Neural crest cell (in vitro differentiated cells): ENCODE data around the gene ENTREP1. TPM values are rescaled to one million over a fixed set of nuclear protein-coding genes. Genes with fewer than 3 reads are reported as not detected.

Experiments used
- DNase-seq: peaks from one replicate; pipeline ENCODE4 v3.0.0; 2021; ENCODE audit warnings: low read depth, mixed read lengths, low spot score
- H3K27ac Mint-ChIP-seq: one replicate; pipeline ENCODE4 v1.8.0; 2021; ENCODE audit warnings: mild to moderate bottlenecking, mixed read lengths; ENCODE audit not compliant: unreplicated experiment
- H3K27me3 Mint-ChIP-seq: 2 replicates; pipeline ENCODE4 v1.8.0; 2021; ENCODE audit warnings: low read depth, mild to moderate bottlenecking, mixed read lengths
- H3K36me3 Mint-ChIP-seq: 2 replicates; pipeline ENCODE4 v1.8.0; 2021; ENCODE audit warnings: low read depth, mild to moderate bottlenecking, mixed read lengths
- H3K4me1 Mint-ChIP-seq: 2 replicates; pipeline ENCODE4 v1.8.0; 2021; ENCODE audit warnings: mixed read lengths
- H3K4me3 Mint-ChIP-seq: one replicate; pipeline ENCODE4 v1.8.0; 2021; ENCODE audit warnings: mild to moderate bottlenecking, mixed read lengths
- H3K9me3 Mint-ChIP-seq: 2 replicates; pipeline ENCODE4 v1.8.0; 2021; ENCODE audit warnings: mixed read lengths
- CTCF ChIP-seq: fragments of 200-600 bp; sonication (generic); conservative IDR thresholded peaks from 2 replicates; pipeline ENCODE4 v1.5.0; 2021; ENCODE audit warnings: antibody characterized with exemption, mild to moderate bottlenecking
- long read RNA-seq: library from polyadenylated mRNA; unstranded; transcript quantifications from one replicate; pipeline ENCODE4 v2.0.0, GENCODE V29; 2020
- total RNA-seq: library from RNA; stranded (reverse); gene quantifications from 2 replicates; pipeline ENCODE4 v1.2.1, GENCODE V29; 2021

Gene ENTREP1
- total RNA-seq: 0.36 and 0.44 TPM in 2 replicates
- long read RNA-seq: 0 reads

- H3K9me3 Mint-ChIP-seq: no peaks in the 10 kb centered on the region
- no peak within 1 kb of the TSS for H3K27ac Mint-ChIP-seq
- no peaks in the 10 kb centered on the region for H3K36me3 Mint-ChIP-seq
- peaks cover 81% of the 10 kb centered on the region for H3K27me3 Mint-ChIP-seq
- peak within 1 kb of the TSS; percentile 86 for H3K4me3 Mint-ChIP-seq
- H3K4me1 Mint-ChIP-seq: peaks cover 12% of the 10 kb centered on the region
- peak; percentile 28 for DNase-seq
- no peak for TF ChIP-seq CTCF
These were observed at the start of gene ENTREP1 for GRCh38 chr9:69324549-69325401. TSS of gene ENTREP1 (plus strand) at chr9:69325215. CDS start at chr9:69325310, 95 bp downstream.

- Mint-ChIP-seq H3K4me1 (no peaks in the 10 kb centered on the region), H3K36me3 (peaks cover 2% of the 10 kb centered on the region), H3K9me3 (peaks cover 5% of the 10 kb centered on the region), H3K27ac (no peak overlapping the region), H3K4me3 (no peak overlapping the region), H3K27me3 (no peaks in the 10 kb centered on the region)
- TF ChIP-seq CTCF: no peak
- no peak for DNase-seq
These were observed 48.2 kb upstream of the ENTREP1 start for GRCh38 chr9:69276775-69277174.

- peaks cover 5% of the 10 kb centered on the region for H3K4me1 Mint-ChIP-seq
- H3K36me3 Mint-ChIP-seq: peaks cover 2% of the 10 kb centered on the region
- TF ChIP-seq CTCF: no peak
- DNase-seq: no peak
- H3K27ac Mint-ChIP-seq: no peak overlapping the region
- H3K9me3 Mint-ChIP-seq: peaks cover 7% of the 10 kb centered on the region
- H3K27me3 Mint-ChIP-seq: peaks cover 3% of the 10 kb centered on the region
- H3K4me3 Mint-ChIP-seq: no peak overlapping the region
These were observed 45.8 kb upstream of the ENTREP1 start for GRCh38 chr9:69279084-69279731.

- Mint-ChIP-seq H3K9me3 (peaks cover 8% of the 10 kb centered on the region), H3K4me3 (no peak overlapping the region), H3K4me1 (peaks cover 5% of the 10 kb centered on the region), H3K27me3 (peaks cover 3% of the 10 kb centered on the region), H3K27ac (no peak overlapping the region), H3K36me3 (peaks cover under 1% of the 10 kb centered on the region)
- DNase-seq: no peak
- no peak for TF ChIP-seq CTCF
These were observed 45.3 kb upstream of the ENTREP1 start for GRCh38 chr9:69279733-69280132.

GRCh38 chr9:69283003-69283402 lies 42.0 kb upstream of the ENTREP1 start:
- TF ChIP-seq CTCF: no peak
- no peak for DNase-seq
- H3K27ac Mint-ChIP-seq: no peak overlapping the region
- H3K4me1 Mint-ChIP-seq: peaks cover 5% of the 10 kb centered on the region
- H3K27me3 Mint-ChIP-seq: peaks cover 3% of the 10 kb centered on the region
- peaks cover 3% of the 10 kb centered on the region for H3K36me3 Mint-ChIP-seq
- H3K9me3 Mint-ChIP-seq: peaks cover 7% of the 10 kb centered on the region
- no peak overlapping the region for H3K4me3 Mint-ChIP-seq
